Right lobe of liver (tissue), 4 donors: ENCODE data around the gene MEGF10.

Experiments used
- CTCF ChIP-seq, 4 donors: fragments of 200-600 bp in 3 of 4; fragments of 450-650 bp in 1 of 4; IDR thresholded peaks; one replicate each; pipeline versions ENCODE4 v1.5.1 to v1.8.0; 2016 to 2022; ENCODE audit warnings: antibody characterized with exemption in 4 of 4, mild to moderate bottlenecking in 2 of 4
- POLR2A ChIP-seq: fragments of 450-650 bp; IDR thresholded peaks from one replicate; pipeline ENCODE4 v1.6.1; 2017; ENCODE audit warnings: antibody characterized with exemption, mild to moderate bottlenecking
- donor health status: DM: no; HTN: no; CAD: no.
- donor health status: DM: no; HTN: no; CAD: no.
- donor health status: DM: no; HTN: yes; CAD: no.

- TF ChIP-seq CTCF (IDR thresholded peaks at IDR 0.05) (no peak), POLR2A (no peak)
These were observed 132.7 kb downstream of the MEGF10 start for GRCh38 chr5:127423173-127423798.
